NB4 (cell line): ENCODE data around the gene CALD1.
A peak's percentile ranks its signal among the peaks of the same experiment; 100 is the strongest.

Experiments used
- DNase-seq: peaks from one replicate; pipeline ENCODE4 v3.0.0; 2010; ENCODE audit warnings: low read depth
- H3K4me3 ChIP-seq: one replicate; pipeline ENCODE4 v1.5.1; 2011; ENCODE audit warnings: mild to moderate bottlenecking, low read depth, low read length, moderate library complexity
- MYC ChIP-seq: IDR thresholded peaks from 2 replicates; pipeline ENCODE4 v1.6.1; 2011; ENCODE audit warnings: low read depth, low read length
- POLR2A ChIP-seq: IDR thresholded peaks from 2 replicates; pipeline ENCODE4 v1.6.1; 2011; ENCODE audit warnings: mild to moderate bottlenecking; ENCODE audit not compliant: insufficient read length; ENCODE audit errors: extremely low read depth
- TF ChIP-seq, protein P1 (sequence below): IDR thresholded peaks from one replicate; pipeline ENCODE4 v1.5.1; 2012; ENCODE audit warnings: low read depth, low read length
- TF ChIP-seq, protein P2 (sequence below): IDR thresholded peaks from 2 replicates; pipeline ENCODE4 v1.6.1; 2011; ENCODE audit warnings: low read depth, low read length

The CALD1 gene

DNA sequence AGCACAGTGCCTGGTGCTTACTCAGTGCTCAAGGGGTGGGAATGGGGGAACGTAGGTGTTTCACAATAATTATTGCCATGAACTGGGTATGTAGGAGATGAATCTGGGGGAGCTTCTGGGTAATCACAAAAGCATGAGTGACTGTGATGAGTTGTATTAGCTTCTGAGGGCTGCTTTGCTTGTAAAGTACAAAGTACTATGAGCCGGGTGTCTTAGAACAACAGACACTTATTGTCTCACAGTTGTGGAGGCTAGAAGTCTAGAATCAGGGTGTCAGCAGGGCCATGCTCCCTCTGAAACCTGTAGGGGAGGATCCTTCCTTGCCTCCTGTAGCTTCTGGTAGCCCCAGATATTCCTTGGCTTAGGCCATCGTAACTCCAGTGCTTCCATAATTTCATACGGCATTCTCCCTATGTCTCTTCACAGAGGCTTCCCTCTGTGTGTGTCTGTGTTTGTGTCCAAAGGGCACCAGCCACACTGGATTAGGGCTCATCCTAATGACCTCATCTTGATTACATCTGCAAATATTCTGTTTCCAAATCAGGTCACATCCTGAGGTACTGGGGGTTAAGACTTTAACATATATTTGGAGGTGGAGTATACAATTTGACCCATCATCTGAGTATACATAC, 122.1 kb downstream of the CALD1 start:
- no peak for DNase-seq
- no peak overlapping the region for H3K4me3 ChIP-seq

DNA sequence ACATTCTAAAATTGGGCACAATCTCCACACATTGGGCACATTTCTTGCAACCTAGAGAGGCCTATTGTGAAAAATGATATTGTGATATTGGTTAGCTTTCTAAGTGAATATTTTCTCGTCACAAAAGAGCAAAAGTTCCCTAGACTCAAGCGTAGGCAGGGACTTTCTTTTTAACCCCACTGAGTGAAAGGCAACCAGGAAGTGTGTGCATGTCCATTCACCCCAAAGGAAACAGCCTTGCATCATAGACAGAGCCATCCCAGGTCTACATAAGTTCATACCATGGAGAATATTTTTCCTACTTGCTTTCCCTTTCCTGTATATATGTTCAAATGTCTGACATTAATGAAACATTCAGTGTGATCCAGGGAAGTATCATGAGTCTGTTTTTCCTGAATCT, 122.6 kb downstream of the CALD1 start:
- no peak for DNase-seq
- TF ChIP-seq MYC (no peak), POLR2A (no peak)
- no peak overlapping the region for H3K4me3 ChIP-seq

More for the DNA sequence above, 122.1 kb downstream of the CALD1 start:
- TF ChIP-seq, protein P1, sequence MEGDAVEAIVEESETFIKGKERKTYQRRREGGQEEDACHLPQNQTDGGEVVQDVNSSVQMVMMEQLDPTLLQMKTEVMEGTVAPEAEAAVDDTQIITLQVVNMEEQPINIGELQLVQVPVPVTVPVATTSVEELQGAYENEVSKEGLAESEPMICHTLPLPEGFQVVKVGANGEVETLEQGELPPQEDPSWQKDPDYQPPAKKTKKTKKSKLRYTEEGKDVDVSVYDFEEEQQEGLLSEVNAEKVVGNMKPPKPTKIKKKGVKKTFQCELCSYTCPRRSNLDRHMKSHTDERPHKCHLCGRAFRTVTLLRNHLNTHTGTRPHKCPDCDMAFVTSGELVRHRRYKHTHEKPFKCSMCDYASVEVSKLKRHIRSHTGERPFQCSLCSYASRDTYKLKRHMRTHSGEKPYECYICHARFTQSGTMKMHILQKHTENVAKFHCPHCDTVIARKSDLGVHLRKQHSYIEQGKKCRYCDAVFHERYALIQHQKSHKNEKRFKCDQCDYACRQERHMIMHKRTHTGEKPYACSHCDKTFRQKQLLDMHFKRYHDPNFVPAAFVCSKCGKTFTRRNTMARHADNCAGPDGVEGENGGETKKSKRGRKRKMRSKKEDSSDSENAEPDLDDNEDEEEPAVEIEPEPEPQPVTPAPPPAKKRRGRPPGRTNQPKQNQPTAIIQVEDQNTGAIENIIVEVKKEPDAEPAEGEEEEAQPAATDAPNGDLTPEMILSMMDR = no peak
- no peak for TF ChIP-seq POLR2A
- no peak for TF ChIP-seq MYC
- TF ChIP-seq, protein P2, sequence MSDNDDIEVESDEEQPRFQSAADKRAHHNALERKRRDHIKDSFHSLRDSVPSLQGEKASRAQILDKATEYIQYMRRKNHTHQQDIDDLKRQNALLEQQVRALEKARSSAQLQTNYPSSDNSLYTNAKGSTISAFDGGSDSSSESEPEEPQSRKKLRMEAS = no peak

DNA sequence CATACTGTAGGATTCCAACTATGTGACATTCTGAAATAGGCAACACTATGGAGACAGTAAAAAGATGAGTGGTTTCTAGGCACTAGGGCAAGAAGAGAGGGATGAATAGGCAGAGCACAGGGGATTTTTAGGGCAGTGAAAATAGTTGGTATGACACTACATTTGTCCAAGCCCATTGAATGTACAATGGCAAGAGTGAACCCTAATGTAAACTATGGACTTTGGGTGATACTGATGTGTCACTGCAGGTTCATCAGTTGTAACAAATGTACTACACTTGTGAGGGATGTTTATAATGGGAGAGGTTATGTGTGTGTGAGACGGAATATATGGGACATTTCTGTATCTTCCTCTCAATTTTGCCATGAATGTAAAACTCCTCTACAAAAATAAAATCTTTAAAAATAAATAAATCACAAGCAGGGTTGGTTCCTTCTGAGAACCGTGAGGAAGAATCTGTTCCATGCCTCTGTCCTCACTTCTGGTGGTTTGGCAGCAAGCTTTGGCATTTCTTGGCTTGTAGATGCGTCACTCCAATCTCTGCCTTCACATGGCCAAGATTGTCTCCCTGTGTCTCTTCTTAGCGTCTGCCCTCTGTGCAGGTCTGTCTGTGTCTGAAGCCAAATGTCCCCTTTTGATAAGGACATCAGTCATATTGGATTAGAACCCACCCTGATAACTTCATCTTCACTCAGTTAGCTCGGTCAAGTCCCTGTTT, 123.8 kb downstream of the CALD1 start:
- no peak for TF ChIP-seq MYC
- TF ChIP-seq, protein P1 = no peak
- TF ChIP-seq POLR2A = no peak
- TF ChIP-seq, protein P2 = no peak

DNA sequence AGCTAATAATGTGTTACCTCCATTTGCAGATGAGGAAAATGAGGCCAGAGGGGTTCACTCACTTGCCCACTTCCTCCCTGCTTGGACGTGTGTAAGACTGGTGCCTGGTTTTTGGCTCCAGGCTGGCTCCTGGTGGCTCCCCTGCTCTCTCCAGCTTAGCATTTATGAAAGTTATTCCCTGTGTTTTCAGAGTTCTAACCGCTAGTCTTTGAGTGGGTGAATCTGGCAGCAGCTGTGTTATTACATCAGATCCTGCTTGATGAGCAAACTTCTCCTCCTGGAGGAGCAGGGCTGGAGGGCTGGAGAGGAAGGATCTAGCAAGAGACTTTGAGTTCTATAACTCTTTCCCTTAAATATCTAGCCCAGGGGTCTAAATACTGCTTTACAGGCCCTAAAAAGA, 125.9 kb downstream of the CALD1 start:
- peak; percentile 48 for DNase-seq
- no peak overlapping the region for H3K4me3 ChIP-seq
- TF ChIP-seq, protein P2 = no peak
- TF ChIP-seq POLR2A (no peak), MYC (no peak)
- TF ChIP-seq, protein P1 = no peak

More for the DNA sequence above, 123.8 kb downstream of the CALD1 start:
- no peak overlapping the region for H3K4me3 ChIP-seq
- no peak for DNase-seq

DNA sequence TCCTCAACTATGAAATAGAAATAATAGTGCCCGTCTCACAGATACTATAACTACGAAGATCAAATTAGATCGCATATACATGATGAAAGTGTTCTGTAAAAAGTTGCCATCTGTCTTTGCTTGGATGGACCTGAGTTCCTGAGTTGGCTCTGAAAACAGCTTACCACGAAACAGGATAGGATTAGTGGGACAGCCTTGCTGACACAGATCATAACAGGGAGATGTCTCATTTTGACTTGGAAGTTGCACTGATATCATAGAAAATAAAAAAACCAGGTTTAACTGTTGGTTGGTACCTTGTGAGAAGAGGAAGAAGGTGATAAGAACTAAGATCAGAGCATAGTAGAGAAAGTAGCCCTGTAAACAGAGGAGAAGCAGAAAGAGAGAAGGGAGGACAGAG, 127.6 kb downstream of the CALD1 start:
- TF ChIP-seq MYC = no peak
- no peak for TF ChIP-seq POLR2A
- TF ChIP-seq, protein P1 = no peak
- TF ChIP-seq, protein P2 = no peak
- no peak for DNase-seq
- H3K4me3 ChIP-seq = no peak overlapping the region

DNA sequence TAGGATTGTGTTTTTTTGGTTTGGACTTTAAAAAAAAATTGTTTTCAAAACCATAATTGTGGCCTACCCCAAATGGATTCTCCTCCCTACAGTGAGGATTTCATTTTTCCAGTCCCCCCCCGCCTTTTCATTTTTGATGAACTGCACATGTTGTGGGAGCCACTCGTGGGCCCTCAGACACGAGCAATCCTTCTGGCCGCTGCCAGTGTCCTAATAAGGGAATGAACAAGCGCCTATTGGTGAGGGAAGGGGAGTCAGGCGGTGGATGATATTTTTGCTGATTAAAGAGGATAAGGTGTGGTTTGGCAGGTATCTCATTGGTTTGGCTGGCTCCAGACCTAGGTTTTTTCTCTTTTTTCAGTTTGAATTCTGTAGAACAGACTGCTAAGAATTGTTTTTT, 128.2 kb downstream of the CALD1 start:
- TF ChIP-seq POLR2A = no peak
- TF ChIP-seq, protein P1 = no peak
- TF ChIP-seq, protein P2 = no peak
- TF ChIP-seq MYC = no peak
- no peak for DNase-seq
- no peak overlapping the region for H3K4me3 ChIP-seq
